Nephron (organoid): ENCODE data around the gene SIVA1.

ENCODE experiments used
- H3K27ac Mint-ChIP-seq, 3 experiments: 2 replicates each; pipeline ENCODE4 v1.8.0; 2020; ENCODE audit warnings: mixed read lengths in 3 of 3, mild to moderate bottlenecking in 2 of 3, moderate library complexity in 1 of 3
- H3K27me3 Mint-ChIP-seq: 2 replicates; pipeline ENCODE4 v1.8.0; 2021; ENCODE audit warnings: low read depth, mild to moderate bottlenecking, moderate library complexity, mixed read lengths
- H3K36me3 Mint-ChIP-seq: 2 replicates; pipeline ENCODE4 v1.8.0; 2020; ENCODE audit warnings: low read depth, mixed read lengths
- H3K4me1 Mint-ChIP-seq: 2 replicates; pipeline ENCODE4 v1.8.0; 2020; ENCODE audit warnings: mixed read lengths
- H3K4me3 Mint-ChIP-seq, 3 experiments: 2 replicates each; pipeline ENCODE4 v1.8.0; 2020; ENCODE audit warnings: mild to moderate bottlenecking in 3 of 3, mixed read lengths in 3 of 3, moderate library complexity in 2 of 3
- H3K9me3 Mint-ChIP-seq: 2 replicates; pipeline ENCODE4 v1.8.0; 2020; ENCODE audit warnings: mixed read lengths
- CTCF ChIP-seq, 3 experiments: fragments of 200-600 bp; sonication (generic); IDR thresholded peaks; one replicate each; pipeline ENCODE4 v1.5.0; 2021; ENCODE audit warnings: antibody characterized with exemption in 3 of 3; ENCODE audit not compliant: unreplicated experiment in 3 of 3

The SIVA1 gene

GRCh38 chr14:104707608-104708595, 45.0 kb upstream of the SIVA1 start:
- Mint-ChIP-seq H3K4me1 (peaks cover 7% of the 10 kb centered on the region), H3K9me3 (peaks cover 2% of the 10 kb centered on the region), H3K36me3 (peaks cover 12% of the 10 kb centered on the region), H3K27me3 (no peaks in the 10 kb centered on the region), H3K27ac (peak overlapping the region in 1 of 3 experiments; percentile 45), H3K4me3 (no peak overlapping the region)
- TF ChIP-seq CTCF (IDR thresholded peaks at IDR 0.05; ENCODE audit: unreplicated experiment in 3 of 3): no peak

- Mint-ChIP-seq H3K27me3 (no peaks in the 10 kb centered on the region), H3K9me3 (peaks cover 2% of the 10 kb centered on the region), H3K36me3 (peaks cover 8% of the 10 kb centered on the region), H3K4me1 (peaks cover 7% of the 10 kb centered on the region), H3K4me3 (peak overlapping the region in 1 of 3 experiments; percentile 19), H3K27ac (peak overlapping the region; percentile 37 to 80 (median 45))
- TF ChIP-seq CTCF (IDR thresholded peaks at IDR 0.05; ENCODE audit: unreplicated experiment in 3 of 3): peak; percentile 96 to 97 (median 96)
These were observed 44.2 kb upstream of the SIVA1 start for GRCh38 chr14:104708606-104709268.

GRCh38 chr14:104709387-104710039, 43.4 kb upstream of the SIVA1 start:
- no peaks in the 10 kb centered on the region for H3K27me3 Mint-ChIP-seq
- H3K27ac Mint-ChIP-seq: no peak overlapping the region
- TF ChIP-seq CTCF (IDR thresholded peaks at IDR 0.05; ENCODE audit: unreplicated experiment in 3 of 3): no peak
- no peak overlapping the region for H3K4me3 Mint-ChIP-seq
- peaks cover 1% of the 10 kb centered on the region for H3K36me3 Mint-ChIP-seq
- H3K4me1 Mint-ChIP-seq: peaks cover 7% of the 10 kb centered on the region
- no peaks in the 10 kb centered on the region for H3K9me3 Mint-ChIP-seq

GRCh38 chr14:104710071-104710735, 42.7 kb upstream of the SIVA1 start:
- Mint-ChIP-seq H3K4me1 (peaks cover 7% of the 10 kb centered on the region), H3K4me3 (no peak overlapping the region), H3K27ac (no peak overlapping the region), H3K36me3 (no peaks in the 10 kb centered on the region), H3K9me3 (no peaks in the 10 kb centered on the region), H3K27me3 (no peaks in the 10 kb centered on the region)
- TF ChIP-seq CTCF (IDR thresholded peaks at IDR 0.05; ENCODE audit: unreplicated experiment in 3 of 3): no peak

GRCh38 chr14:104712881-104713734, 39.8 kb upstream of the SIVA1 start:
- Mint-ChIP-seq H3K27ac (no peak overlapping the region), H3K4me3 (no peak overlapping the region), H3K36me3 (peaks cover 8% of the 10 kb centered on the region), H3K4me1 (peaks cover 7% of the 10 kb centered on the region), H3K9me3 (no peaks in the 10 kb centered on the region), H3K27me3 (no peaks in the 10 kb centered on the region)
- TF ChIP-seq CTCF (IDR thresholded peaks at IDR 0.05; ENCODE audit: unreplicated experiment in 3 of 3): no peak
